Smooth muscle cell (in vitro differentiated cells): Measurements from ENCODE around the gene BTRC. TPM values are rescaled to one million over a fixed set of nuclear protein-coding genes. Genes with fewer than 3 reads are reported as not detected.
A peak's percentile ranks its signal among the peaks of the same experiment; 100 is the strongest.
"Not testable (repeated sequence)": the region's sequence is repeated elsewhere in the genome, so short reads cannot be mapped to it uniquely, and the experiment has no call there.

Source experiments
- DNase-seq: peaks from one replicate; lab custom pipeline; 2025; ENCODE audit not compliant: unreplicated experiment; lab: John Stamatoyannopoulos, UW
- H2AFZ ChIP-seq: fragments of 200-600 bp; sonication (generic); 2 replicates; pipeline ENCODE4 v1.6.0; 2016; ENCODE audit warnings: antibody characterized with exemption, low read depth, mild to moderate bottlenecking
- H3F3A ChIP-seq: fragments of 200-600 bp; sonication (generic); 2 replicates; pipeline ENCODE4 v1.6.0; 2017; ENCODE audit warnings: antibody characterized with exemption, low read depth
- H3K27ac ChIP-seq: fragments of 200-600 bp; sonication (generic); 2 replicates; pipeline ENCODE4 v1.5.1; 2016; ENCODE audit warnings: low read depth, mild to moderate bottlenecking
- H3K27me3 ChIP-seq: fragments of 200-600 bp; sonication (generic); 2 replicates; pipeline ENCODE4 v1.6.1; 2016; ENCODE audit warnings: low read depth, mild to moderate bottlenecking
- H3K36me3 ChIP-seq: fragments of 200-600 bp; sonication (generic); 2 replicates; pipeline ENCODE4 v1.5.1; 2016; ENCODE audit warnings: low read depth
- H3K4me1 ChIP-seq: fragments of 200-600 bp; sonication (generic); 2 replicates; pipeline ENCODE4 v1.5.1; 2016; ENCODE audit warnings: low read depth
- H3K4me2 ChIP-seq: fragments of 200-600 bp; sonication (generic); 2 replicates; pipeline ENCODE4 v1.6.0; 2016; ENCODE audit warnings: mild to moderate bottlenecking
- H3K4me3 ChIP-seq: fragments of 200-600 bp; sonication (generic); 2 replicates; pipeline ENCODE4 v1.5.1; 2016; ENCODE audit warnings: mild to moderate bottlenecking
- H3K79me2 ChIP-seq: fragments of 200-600 bp; sonication (generic); 2 replicates; pipeline ENCODE4 v1.6.0; 2016; ENCODE audit warnings: low read depth, mild to moderate bottlenecking
- H3K9ac ChIP-seq: fragments of 200-600 bp; sonication (generic); 2 replicates; pipeline ENCODE4 v1.6.0; 2016; ENCODE audit warnings: low read depth
- H3K9me3 ChIP-seq: fragments of 200-600 bp; sonication (generic); replicated peaks from 2 replicates; pipeline ENCODE4 v1.5.1; 2016; ENCODE audit warnings: low read depth
- H4K20me1 ChIP-seq: fragments of 200-600 bp; sonication (generic); 2 replicates; pipeline ENCODE4 v1.6.0; 2016; ENCODE audit warnings: low read depth
- CTCF ChIP-seq: fragments of 200-600 bp; sonication (generic); IDR thresholded peaks from 2 replicates; pipeline ENCODE4 v1.5.1; 2017; ENCODE audit warnings: borderline replicate concordance, mild to moderate bottlenecking, antibody characterized with exemption; ENCODE audit not compliant: insufficient read depth, poor library complexity, severe bottlenecking
- WGBS: methylation state at CpG from one replicate; pipeline ENCODE4 v1.1.7; 2016; ENCODE audit warnings: low lambda C conversion rate; 5-methylcytosine and 5-hydroxymethylcytosine counted together
- polyA plus RNA-seq: library from polyadenylated mRNA; unstranded; fragments of >200 nt; fragmentation: Nextera tagmentation; extraction: Ambion mirVana; gene quantifications from 2 replicates; pipeline ENCODE4 v1.2.1, GENCODE V29; 2016
- total RNA-seq: library from RNA; depleted of rRNA; stranded (reverse); fragments of >200 nt; gene quantifications from 2 replicates; pipeline ENCODE4 v1.2.3, GENCODE V29; 2014

BTRC gene
- total and polyA plus RNA-seq, 2 experiments from 2014 or later: 9.6 to 16.8 TPM

GRCh38 chr10:101585841-101586240 is 231.9 kb downstream of the BTRC start:
- H3K9me3 ChIP-seq: no peaks in the 10 kb centered on the region
- 96% methylated on average over 9 of the region's 9 CpGs for WGBS
- H3K27ac ChIP-seq: no peak overlapping the region
- H3K4me1 ChIP-seq: peaks cover 18% of the 10 kb centered on the region
- no peak overlapping the region for H2AFZ ChIP-seq
- H3K9ac ChIP-seq: no peak overlapping the region
- no peak for TF ChIP-seq CTCF
- no peak overlapping the region for H3K4me3 ChIP-seq
- H3F3A ChIP-seq: no peaks in the 10 kb centered on the region
- H3K79me2 ChIP-seq: peaks cover 4% of the 10 kb centered on the region
- H3K36me3 ChIP-seq: no peaks in the 10 kb centered on the region
- H3K4me2 ChIP-seq: no peak overlapping the region
- no peak for DNase-seq
- no peaks in the 10 kb centered on the region for H4K20me1 ChIP-seq
- H3K27me3 ChIP-seq: no peaks in the 10 kb centered on the region

- Histone ChIP-seq H2AFZ (peak within 1 kb of the TSS; percentile 92), H3K36me3 (no peaks in the 10 kb centered on the region), H3F3A (no peaks in the 10 kb centered on the region), H3K27ac (peak within 1 kb of the TSS; percentile 62), H3K27me3 (no peaks in the 10 kb centered on the region), H3K79me2 (peaks cover 4% of the 10 kb centered on the region), H3K4me2 (peak within 1 kb of the TSS; percentile 97), H3K4me3 (peak within 1 kb of the TSS; percentile 91), H3K9ac (peak within 1 kb of the TSS; percentile 75), H3K9me3 (no peaks in the 10 kb centered on the region), H3K4me1 (peaks cover 12% of the 10 kb centered on the region), H4K20me1 (no peaks in the 10 kb centered on the region)
- DNase-seq: peak; percentile 76
- no peak for TF ChIP-seq CTCF
- WGBS: 1% methylated on average over 50 of the region's 50 CpGs
Measured at GRCh38 chr10:101587725-101588653, 234.0 kb downstream of the BTRC start, which contains the start of the genes DPCD and POLL. TSS of gene DPCD (plus strand) at chr10:101588321. CDS start at chr10:101588337, 16 bp downstream. TSS of gene POLL (minus strand) at chr10:101588257. CDS start at chr10:101587360, 897 bp downstream.

GRCh38 chr10:101588879-101589278 is 234.9 kb downstream of the BTRC start:
- WGBS: 26% methylated on average over 5 of the region's 5 CpGs
- H4K20me1 ChIP-seq: no peaks in the 10 kb centered on the region
- no peaks in the 10 kb centered on the region for H3K27me3 ChIP-seq
- no peaks in the 10 kb centered on the region for H3K36me3 ChIP-seq
- peak overlapping the region; percentile 75 for H3K9ac ChIP-seq
- H3F3A ChIP-seq: no peaks in the 10 kb centered on the region
- peak overlapping the region; percentile 97 for H3K4me2 ChIP-seq
- H2AFZ ChIP-seq: peak overlapping the region; percentile 92
- H3K79me2 ChIP-seq: peaks cover 4% of the 10 kb centered on the region
- H3K4me1 ChIP-seq: peaks cover 12% of the 10 kb centered on the region
- H3K27ac ChIP-seq: peak overlapping the region; percentile 62
- DNase-seq: no peak
- peak overlapping the region; percentile 91 for H3K4me3 ChIP-seq
- no peak for TF ChIP-seq CTCF
- H3K9me3 ChIP-seq: no peaks in the 10 kb centered on the region

- not testable (repeated sequence) for H2AFZ ChIP-seq, H3K4me1 ChIP-seq, H3K27me3 ChIP-seq, H3K79me2 ChIP-seq, H4K20me1 ChIP-seq, H3K4me3 ChIP-seq, H3K4me2 ChIP-seq, H3F3A ChIP-seq, DNase-seq, H3K27ac ChIP-seq, H3K36me3 ChIP-seq, H3K9me3 ChIP-seq, H3K9ac ChIP-seq
- WGBS: 71% methylated on average over 2 of the region's 2 CpGs
Measured at GRCh38 chr10:101593331-101593730, 239.4 kb downstream of the BTRC start.
